ENCODE measurements around the gene CCDC39. TPM values are rescaled to one million over a fixed set of nuclear protein-coding genes. Genes with fewer than 3 reads are reported as not detected.

CCDC39 gene
- polyA plus RNA-seq, 1 donor (not counting 4 experiments of a cell fraction or from before 2014, with no cell fraction given), result not detected

- H3K4me1 ChIP-seq (ENCODE audit: control insufficient read depth, extremely low read depth, insufficient read depth, low read length), result no peaks in the 10 kb centered on the region
- no peak overlapping the region for H3K4me2 ChIP-seq (ENCODE audit: control insufficient read depth, extremely low read depth, insufficient read depth, low read depth, low read length)
- H3K9me3 ChIP-seq (ENCODE audit: control insufficient read depth, low read depth, low read length), result no peaks in the 10 kb centered on the region
- no peak overlapping the region for H2AFZ ChIP-seq (ENCODE audit: control insufficient read depth, low read length)
- FAIRE-seq (no peak), DNase-seq (ENCODE audit: low read depth, low spot score) (no peak)
- no peaks in the 10 kb centered on the region for H3K9me1 ChIP-seq (ENCODE audit: control insufficient read depth, extremely low read depth, insufficient read depth, low read length)
- no peaks in the 10 kb centered on the region for H3K36me3 ChIP-seq (ENCODE audit: control insufficient read depth in 2 of 2, extremely low read depth in 1 of 2, insufficient read depth in 2 of 2, low read length in 2 of 2)
- no peak overlapping the region for H3K9ac ChIP-seq (ENCODE audit: control insufficient read depth, extremely low read depth, insufficient read depth, low read length)
- H3K4me3 ChIP-seq (ENCODE audit: control insufficient read depth in 2 of 3, extremely low read depth in 1 of 3, insufficient read depth in 2 of 3, low read depth in 1 of 3, low read length in 3 of 3), result no peak overlapping the region
- TF ChIP-seq, protein P1, sequence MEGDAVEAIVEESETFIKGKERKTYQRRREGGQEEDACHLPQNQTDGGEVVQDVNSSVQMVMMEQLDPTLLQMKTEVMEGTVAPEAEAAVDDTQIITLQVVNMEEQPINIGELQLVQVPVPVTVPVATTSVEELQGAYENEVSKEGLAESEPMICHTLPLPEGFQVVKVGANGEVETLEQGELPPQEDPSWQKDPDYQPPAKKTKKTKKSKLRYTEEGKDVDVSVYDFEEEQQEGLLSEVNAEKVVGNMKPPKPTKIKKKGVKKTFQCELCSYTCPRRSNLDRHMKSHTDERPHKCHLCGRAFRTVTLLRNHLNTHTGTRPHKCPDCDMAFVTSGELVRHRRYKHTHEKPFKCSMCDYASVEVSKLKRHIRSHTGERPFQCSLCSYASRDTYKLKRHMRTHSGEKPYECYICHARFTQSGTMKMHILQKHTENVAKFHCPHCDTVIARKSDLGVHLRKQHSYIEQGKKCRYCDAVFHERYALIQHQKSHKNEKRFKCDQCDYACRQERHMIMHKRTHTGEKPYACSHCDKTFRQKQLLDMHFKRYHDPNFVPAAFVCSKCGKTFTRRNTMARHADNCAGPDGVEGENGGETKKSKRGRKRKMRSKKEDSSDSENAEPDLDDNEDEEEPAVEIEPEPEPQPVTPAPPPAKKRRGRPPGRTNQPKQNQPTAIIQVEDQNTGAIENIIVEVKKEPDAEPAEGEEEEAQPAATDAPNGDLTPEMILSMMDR (optimal IDR thresholded peaks at IDR 0.05 in 1 of 3, IDR thresholded peaks at IDR 0.05 in 1 of 3, conservative IDR thresholded peaks at IDR 0.05 in 1 of 3; ENCODE audit: extremely low read depth in 1 of 3, insufficient read depth in 2 of 3, low read length in 3 of 3), result no peak
- TF ChIP-seq EZH2 (IDR thresholded peaks at IDR 0.05; ENCODE audit: low read length), result no peak
- no peak overlapping the region for H3K27ac ChIP-seq (ENCODE audit: control insufficient read depth, insufficient read depth, low read length)
- dilution Hi-C loops (cut with MboI; ENCODE audit: extremely low pct_ligation_motif_present, low sequenced_read_pairs), result no loop called here
- H3K79me2 ChIP-seq (ENCODE audit: control insufficient read depth, insufficient read depth, low read length), result no peaks in the 10 kb centered on the region
- H4K20me1 ChIP-seq (ENCODE audit: control insufficient read depth, extremely low read depth, insufficient read depth, low read length), result no peaks in the 10 kb centered on the region
- no peaks in the 10 kb centered on the region for H3K27me3 ChIP-seq (ENCODE audit: control insufficient read depth, extremely low read depth, insufficient read depth, low read length)
These were observed 28.6 kb upstream of the CCDC39 start for GRCh38 chr3:180707896-180708295.

GRCh38 chr3:180705619-180706018 is 26.3 kb upstream of the CCDC39 start:
- no peak overlapping the region for H3K9ac ChIP-seq (ENCODE audit: control insufficient read depth, extremely low read depth, insufficient read depth, low read length)
- DNase-seq (ENCODE audit: low read depth, low spot score) (no peak), FAIRE-seq (no peak)
- H3K27me3 ChIP-seq (ENCODE audit: control insufficient read depth, extremely low read depth, insufficient read depth, low read length), result no peaks in the 10 kb centered on the region
- dilution Hi-C loops (cut with MboI; ENCODE audit: extremely low pct_ligation_motif_present, low sequenced_read_pairs), result no loop called here
- H3K4me1 ChIP-seq (ENCODE audit: control insufficient read depth, extremely low read depth, insufficient read depth, low read length), result no peaks in the 10 kb centered on the region
- TF ChIP-seq, protein P1 (optimal IDR thresholded peaks at IDR 0.05 in 1 of 3, IDR thresholded peaks at IDR 0.05 in 1 of 3, conservative IDR thresholded peaks at IDR 0.05 in 1 of 3; ENCODE audit: extremely low read depth in 1 of 3, insufficient read depth in 2 of 3, low read length in 3 of 3), result no peak
- no peak for TF ChIP-seq EZH2 (IDR thresholded peaks at IDR 0.05; ENCODE audit: low read length)
- no peak overlapping the region for H3K27ac ChIP-seq (ENCODE audit: control insufficient read depth, insufficient read depth, low read length)
- H3K4me2 ChIP-seq (ENCODE audit: control insufficient read depth, extremely low read depth, insufficient read depth, low read depth, low read length), result no peak overlapping the region
- no peaks in the 10 kb centered on the region for H4K20me1 ChIP-seq (ENCODE audit: control insufficient read depth, extremely low read depth, insufficient read depth, low read length)
- H3K9me3 ChIP-seq (ENCODE audit: control insufficient read depth, low read depth, low read length), result no peaks in the 10 kb centered on the region
- H2AFZ ChIP-seq (ENCODE audit: control insufficient read depth, low read length), result no peak overlapping the region
- H3K79me2 ChIP-seq (ENCODE audit: control insufficient read depth, insufficient read depth, low read length), result no peaks in the 10 kb centered on the region
- no peak overlapping the region for H3K4me3 ChIP-seq (ENCODE audit: control insufficient read depth in 2 of 3, extremely low read depth in 1 of 3, insufficient read depth in 2 of 3, low read depth in 1 of 3, low read length in 3 of 3)
- H3K9me1 ChIP-seq (ENCODE audit: control insufficient read depth, extremely low read depth, insufficient read depth, low read length), result no peaks in the 10 kb centered on the region
- H3K36me3 ChIP-seq (ENCODE audit: control insufficient read depth in 2 of 2, extremely low read depth in 1 of 2, insufficient read depth in 2 of 2, low read length in 2 of 2), result no peaks in the 10 kb centered on the region

All from keratinocyte (primary cell).